ENCODE measurements around the gene SERF2. TPM values are rescaled to one million over a fixed set of nuclear protein-coding genes. Genes with fewer than 3 reads are reported as not detected.

SERF2 gene
- total RNA-seq, 1 donor from 2014 or later = 942 TPM

DNA sequence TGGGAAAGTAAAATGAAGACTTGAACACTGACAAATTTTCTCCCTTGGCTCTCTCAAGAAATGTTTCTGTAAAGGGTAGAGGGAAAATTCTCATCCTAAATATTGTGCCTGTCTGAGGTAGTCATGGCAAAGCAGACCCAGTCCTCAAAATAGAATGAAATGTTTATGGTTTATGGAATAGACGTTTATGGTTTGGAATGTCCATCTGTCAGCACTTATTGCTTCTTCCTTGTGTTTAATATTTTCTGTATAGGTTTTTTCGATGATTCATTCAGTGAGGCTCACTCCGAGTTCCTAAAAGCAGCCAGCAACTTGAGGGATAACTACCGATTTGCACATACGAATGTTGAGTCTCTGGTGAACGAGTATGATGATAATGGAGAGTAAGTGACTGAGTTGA lies 29.3 kb upstream of the SERF2 start:
- Histone ChIP-seq H3K27me3 (ENCODE audit: control insufficient read depth, insufficient read depth, low read length) (no peaks in the 10 kb centered on the region), H3K36me3 (ENCODE audit: control insufficient read depth, insufficient read depth, low read length) (no peaks in the 10 kb centered on the region), H3K4me3 (ENCODE audit: low read depth, low read length) (no peak overlapping the region)
- DNase-seq (ENCODE audit: low read depth) = no peak
- TF ChIP-seq CTCF (IDR thresholded peaks at IDR 0.05; ENCODE audit: insufficient read depth, low read length, poor library complexity, severe bottlenecking) = no peak

- Histone ChIP-seq H3K36me3 (ENCODE audit: control insufficient read depth, insufficient read depth, low read length) (no peaks in the 10 kb centered on the region), H3K27me3 (ENCODE audit: control insufficient read depth, insufficient read depth, low read length) (no peaks in the 10 kb centered on the region), H3K4me3 (ENCODE audit: low read depth, low read length) (no peak overlapping the region)
- no peak for DNase-seq (ENCODE audit: low read depth)
- TF ChIP-seq CTCF (IDR thresholded peaks at IDR 0.05; ENCODE audit: insufficient read depth, low read length, poor library complexity, severe bottlenecking) = no peak
Observed at GRCh38 chr15:43763819-43764446, 28.2 kb upstream of the SERF2 start.

DNA sequence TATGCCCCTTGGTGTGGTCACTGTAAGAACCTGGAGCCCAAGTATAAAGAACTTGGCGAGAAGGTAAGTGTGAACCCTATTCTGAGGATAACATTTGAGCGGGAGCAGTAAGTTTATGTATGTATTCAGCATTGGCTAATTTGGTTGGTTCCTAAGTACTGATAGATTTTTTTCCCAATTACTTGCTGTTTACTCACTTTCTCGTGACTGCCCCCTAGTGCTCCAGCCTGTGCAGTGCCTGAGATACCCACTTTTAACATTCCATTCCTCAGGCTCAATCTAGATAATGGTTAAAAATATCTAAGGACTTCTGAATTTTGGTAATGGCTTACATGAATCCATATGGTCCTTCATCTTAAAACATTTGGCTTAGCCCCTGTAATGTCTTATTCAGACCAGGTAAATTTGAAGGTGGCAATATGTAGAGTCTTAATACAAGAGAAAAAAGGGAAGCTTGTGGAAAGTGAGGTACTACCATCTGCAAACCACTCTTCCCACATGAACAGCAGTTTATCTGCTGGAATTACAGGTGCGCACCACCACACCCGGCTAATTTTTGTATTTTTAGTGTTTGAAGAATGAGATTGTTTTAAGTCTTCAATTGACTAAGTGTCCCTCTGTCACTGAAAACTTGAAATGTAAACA lies 22.4 kb upstream of the SERF2 start:
- Histone ChIP-seq H3K36me3 (ENCODE audit: control insufficient read depth, insufficient read depth, low read length) (peaks cover 1% of the 10 kb centered on the region), H3K4me3 (ENCODE audit: low read depth, low read length) (no peak overlapping the region), H3K27me3 (ENCODE audit: control insufficient read depth, insufficient read depth, low read length) (no peaks in the 10 kb centered on the region)
- no peak for DNase-seq (ENCODE audit: low read depth)
- peak; percentile 90 for TF ChIP-seq CTCF (IDR thresholded peaks at IDR 0.05; ENCODE audit: insufficient read depth, low read length, poor library complexity, severe bottlenecking)

- Histone ChIP-seq H3K36me3 (ENCODE audit: control insufficient read depth, insufficient read depth, low read length) (peaks cover 1% of the 10 kb centered on the region), H3K27me3 (ENCODE audit: control insufficient read depth, insufficient read depth, low read length) (no peaks in the 10 kb centered on the region), H3K4me3 (ENCODE audit: low read depth, low read length) (no peak overlapping the region)
- no peak for TF ChIP-seq CTCF (IDR thresholded peaks at IDR 0.05; ENCODE audit: insufficient read depth, low read length, poor library complexity, severe bottlenecking)
- DNase-seq (ENCODE audit: low read depth) = no peak
Observed at GRCh38 chr15:43771816-43772215, 20.3 kb upstream of the SERF2 start.

DNA sequence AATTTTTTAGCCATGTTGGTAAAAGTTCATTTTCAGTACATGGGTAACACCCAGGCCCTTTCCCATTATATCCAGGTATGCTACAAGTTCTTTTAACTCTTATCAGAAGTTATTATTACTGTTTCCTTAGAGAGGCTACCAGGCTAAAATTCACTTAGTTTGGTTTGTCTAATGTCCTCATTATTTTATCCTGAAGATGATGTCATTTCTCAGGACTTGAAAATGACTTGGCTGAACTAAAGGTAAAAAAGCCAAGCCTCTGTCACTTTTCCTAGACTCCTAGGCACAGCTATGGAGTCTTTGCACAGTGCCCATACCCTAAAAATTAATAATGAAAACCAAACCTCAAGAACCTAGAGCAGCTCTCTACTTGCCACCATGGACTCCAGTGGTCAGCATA lies 19.5 kb upstream of the SERF2 start:
- Histone ChIP-seq H3K36me3 (ENCODE audit: control insufficient read depth, insufficient read depth, low read length) (peaks cover 1% of the 10 kb centered on the region), H3K4me3 (ENCODE audit: low read depth, low read length) (no peak overlapping the region), H3K27me3 (ENCODE audit: control insufficient read depth, insufficient read depth, low read length) (no peaks in the 10 kb centered on the region)
- TF ChIP-seq CTCF (IDR thresholded peaks at IDR 0.05; ENCODE audit: insufficient read depth, low read length, poor library complexity, severe bottlenecking) = no peak
- DNase-seq (ENCODE audit: low read depth) = no peak

DNA sequence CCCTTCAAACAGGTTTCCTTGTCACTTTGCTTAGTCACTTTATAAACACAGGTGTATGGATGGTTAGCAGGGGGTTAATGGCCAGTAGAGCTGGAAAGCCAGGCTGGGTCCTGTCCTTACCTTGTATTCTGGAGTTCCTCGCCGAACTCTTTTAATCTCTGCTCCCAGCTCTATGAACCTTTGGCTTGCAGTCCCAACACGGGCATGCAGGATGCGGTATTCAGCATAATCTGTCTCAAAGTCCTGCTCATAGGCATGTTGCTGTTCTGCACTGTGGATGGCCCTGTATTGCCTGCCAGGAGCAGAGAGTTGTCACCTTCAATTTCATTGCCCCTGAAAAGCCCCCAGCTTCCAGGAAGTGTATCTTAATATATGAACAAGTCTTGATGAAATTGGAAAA lies 18.1 kb upstream of the SERF2 start:
- no peaks in the 10 kb centered on the region for H3K27me3 ChIP-seq (ENCODE audit: control insufficient read depth, insufficient read depth, low read length)
- H3K4me3 ChIP-seq (ENCODE audit: low read depth, low read length) = no peak overlapping the region
- TF ChIP-seq CTCF (IDR thresholded peaks at IDR 0.05; ENCODE audit: insufficient read depth, low read length, poor library complexity, severe bottlenecking) = no peak
- peaks cover 1% of the 10 kb centered on the region for H3K36me3 ChIP-seq (ENCODE audit: control insufficient read depth, insufficient read depth, low read length)
- no peak for DNase-seq (ENCODE audit: low read depth)
